GM19023 (cell line): Measurements from ENCODE around the gene PROM2.

Source experiments
- ATAC-seq: cut with Tn5 transposase; IDR thresholded peaks from one replicate; pipeline ENCODE4 v1.9.1; 2021; ENCODE audit warnings: mild to moderate bottlenecking, moderate library complexity; ENCODE audit not compliant: unreplicated experiment

PROM2 gene

GRCh38 chr2:95284886-95285541, 10.8 kb downstream of the PROM2 start:
- no peak for ATAC-seq

GRCh38 chr2:95285542-95285932, 11.3 kb downstream of the PROM2 start:
- ATAC-seq: no peak

GRCh38 chr2:95287336-95287735, 13.1 kb downstream of the PROM2 start:
- no peak for ATAC-seq

- ATAC-seq: no peak
Measured at GRCh38 chr2:95287806-95288205, 13.6 kb downstream of the PROM2 start.

GRCh38 chr2:95289253-95289652, 15.0 kb downstream of the PROM2 start:
- no peak for ATAC-seq

GRCh38 chr2:95291222-95291621, 17.0 kb downstream of the PROM2 start:
- no peak for ATAC-seq

GRCh38 chr2:95292623-95293260, 18.5 kb downstream of the PROM2 start:
- ATAC-seq: no peak

GRCh38 chr2:95294579-95295250, 20.5 kb downstream of the PROM2 start:
- ATAC-seq: no peak

GRCh38 chr2:95295376-95295775, 21.1 kb downstream of the PROM2 start:
- ATAC-seq: no peak

GRCh38 chr2:95296011-95296410, 21.8 kb downstream of the PROM2 start:
- no peak for ATAC-seq

- no peak for ATAC-seq
Measured at GRCh38 chr2:95296880-95297487, 22.7 kb downstream of the PROM2 start, which contains the start of gene KCNIP3. TSS of gene KCNIP3 (plus strand) at chr2:95297347. CDS start at chr2:95297439, 92 bp downstream.

GRCh38 chr2:95297639-95298395, 23.6 kb downstream of the PROM2 start:
- ATAC-seq: no peak

GRCh38 chr2:95298486-95299111, 24.4 kb downstream of the PROM2 start:
- ATAC-seq: no peak

GRCh38 chr2:95299961-95300360, 25.7 kb downstream of the PROM2 start:
- ATAC-seq: no peak

- ATAC-seq: no peak
Measured at GRCh38 chr2:95300450-95300849, 26.2 kb downstream of the PROM2 start.

- ATAC-seq: no peak
Measured at GRCh38 chr2:95301186-95301585, 26.9 kb downstream of the PROM2 start.

- no peak for ATAC-seq
Measured at GRCh38 chr2:95301876-95302641, 27.8 kb downstream of the PROM2 start.

- no peak for ATAC-seq
Measured at GRCh38 chr2:95303191-95303919, 29.1 kb downstream of the PROM2 start.
